H1 (cell line): ENCODE results near the gene IP6K1.

Source experiments
- CHD2 ChIP-seq: IDR thresholded peaks from 2 replicates; pipeline ENCODE4 v1.6.1; 2012; ENCODE audit warnings: low read length, improper control_type of control experiment
- EGR1 ChIP-seq: IDR thresholded peaks from 2 replicates; pipeline ENCODE4 v1.6.1; 2011; ENCODE audit warnings: low read depth, low read length, borderline replicate concordance
- MAFK ChIP-seq: IDR thresholded peaks from 2 replicates; pipeline ENCODE4 v1.6.1; 2012; ENCODE audit warnings: low read depth, mild to moderate bottlenecking, improper control_type of control experiment, low read length
- NRF1 ChIP-seq: IDR thresholded peaks from 2 replicates; pipeline ENCODE4 v1.6.1; 2011; ENCODE audit warnings: mild to moderate bottlenecking, low read depth, low read length, improper control_type of control experiment
- POLR2AphosphoS5 ChIP-seq: IDR thresholded peaks from 2 replicates; pipeline ENCODE4 v1.6.1; 2011; ENCODE audit warnings: low read depth, low read length
- TEAD4 ChIP-seq: IDR thresholded peaks from 2 replicates; pipeline ENCODE4 v1.6.1; 2012; ENCODE audit warnings: low read depth, low read length, inconsistent platforms, mixed read lengths
- YY1 ChIP-seq: IDR thresholded peaks from 2 replicates; pipeline ENCODE4 v1.6.1; 2011; ENCODE audit warnings: low read depth, mild to moderate bottlenecking, low read length
- TF ChIP-seq, protein P1 (sequence below), 3 experiments: IDR thresholded peaks; 1 replicate in 2 of 3; 2 replicates in 1 of 3; pipeline versions ENCODE4 v1.5.1 to v1.6.1; 2011; ENCODE audit warnings: low read length in 3 of 3, mild to moderate bottlenecking in 3 of 3, inconsistent platforms in 2 of 3, low read depth in 1 of 3, moderate library complexity in 1 of 3; ENCODE audit not compliant: insufficient read depth in 1 of 3; ENCODE audit errors: control extremely low read depth in 1 of 3

GRCh38 chr3:49674497-49674983, 111.8 kb downstream of the IP6K1 start:
- TF ChIP-seq EGR1, result no peak
- TF ChIP-seq CHD2, result no peak
- TF ChIP-seq, protein P1, sequence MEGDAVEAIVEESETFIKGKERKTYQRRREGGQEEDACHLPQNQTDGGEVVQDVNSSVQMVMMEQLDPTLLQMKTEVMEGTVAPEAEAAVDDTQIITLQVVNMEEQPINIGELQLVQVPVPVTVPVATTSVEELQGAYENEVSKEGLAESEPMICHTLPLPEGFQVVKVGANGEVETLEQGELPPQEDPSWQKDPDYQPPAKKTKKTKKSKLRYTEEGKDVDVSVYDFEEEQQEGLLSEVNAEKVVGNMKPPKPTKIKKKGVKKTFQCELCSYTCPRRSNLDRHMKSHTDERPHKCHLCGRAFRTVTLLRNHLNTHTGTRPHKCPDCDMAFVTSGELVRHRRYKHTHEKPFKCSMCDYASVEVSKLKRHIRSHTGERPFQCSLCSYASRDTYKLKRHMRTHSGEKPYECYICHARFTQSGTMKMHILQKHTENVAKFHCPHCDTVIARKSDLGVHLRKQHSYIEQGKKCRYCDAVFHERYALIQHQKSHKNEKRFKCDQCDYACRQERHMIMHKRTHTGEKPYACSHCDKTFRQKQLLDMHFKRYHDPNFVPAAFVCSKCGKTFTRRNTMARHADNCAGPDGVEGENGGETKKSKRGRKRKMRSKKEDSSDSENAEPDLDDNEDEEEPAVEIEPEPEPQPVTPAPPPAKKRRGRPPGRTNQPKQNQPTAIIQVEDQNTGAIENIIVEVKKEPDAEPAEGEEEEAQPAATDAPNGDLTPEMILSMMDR (IDR thresholded peaks at IDR 0.05; ENCODE audit: control extremely low read depth in 1 of 3, insufficient read depth in 1 of 3, low read depth in 1 of 3, low read length in 3 of 3), result no peak
- no peak for TF ChIP-seq MAFK
- TF ChIP-seq NRF1, result no peak
- TF ChIP-seq POLR2AphosphoS5, result no peak
- no peak for TF ChIP-seq TEAD4
- peak; percentile 53; the same call in 1 of the 2 replicates for TF ChIP-seq YY1
